ENCODE measurements around the gene RIMS1.

- TF ChIP-seq CTCF (IDR thresholded peaks at IDR 0.05) (no peak), POLR2AphosphoS5 (IDR thresholded peaks at IDR 0.05; ENCODE audit: insufficient read depth in 1 of 2, low read depth in 1 of 2) (no peak)
These were observed 402.2 kb downstream of the RIMS1 start for GRCh38 chr6:72288592-72288991.
